ENCODE measurements around the gene GPR55. TPM values are rescaled to one million over a fixed set of nuclear protein-coding genes. Genes with fewer than 3 reads are reported as not detected.

The GPR55 gene
- total RNA-seq, 1 donor: not detected

GRCh38 chr2:230956827-230957755, 32.0 kb upstream of the GPR55 start:
- TF ChIP-seq CTCF (IDR thresholded peaks at IDR 0.05; ENCODE audit: insufficient read depth, low read depth, low read length): no peak
- DNase-seq (ENCODE audit: low read depth): peak; percentile 45
- H3K4me3 ChIP-seq (ENCODE audit: low read depth, low read length): peak overlapping the region; percentile 39

- DNase-seq (ENCODE audit: low read depth): no peak
- no peak for TF ChIP-seq CTCF (IDR thresholded peaks at IDR 0.05; ENCODE audit: insufficient read depth, low read depth, low read length)
- no peak overlapping the region for H3K4me3 ChIP-seq (ENCODE audit: low read depth, low read length)
Observed at GRCh38 chr2:230955163-230955737, 30.2 kb upstream of the GPR55 start.

- TF ChIP-seq CTCF (IDR thresholded peaks at IDR 0.05; ENCODE audit: insufficient read depth, low read depth, low read length): no peak
Observed at GRCh38 chr2:230954746-230955145, 29.7 kb upstream of the GPR55 start.

GRCh38 chr2:230953845-230954244, 28.8 kb upstream of the GPR55 start:
- H3K4me3 ChIP-seq (ENCODE audit: low read depth, low read length): no peak overlapping the region
- no peak for TF ChIP-seq CTCF (IDR thresholded peaks at IDR 0.05; ENCODE audit: insufficient read depth, low read depth, low read length)
- no peak for DNase-seq (ENCODE audit: low read depth)

More at GRCh38 chr2:230954746-230955145, 29.7 kb upstream of the GPR55 start:
- no peak overlapping the region for H3K4me3 ChIP-seq (ENCODE audit: low read depth, low read length)
- no peak for DNase-seq (ENCODE audit: low read depth)

- TF ChIP-seq CTCF (IDR thresholded peaks at IDR 0.05; ENCODE audit: insufficient read depth, low read depth, low read length): no peak
Observed at GRCh38 chr2:230952226-230952956, 27.3 kb upstream of the GPR55 start.

GRCh38 chr2:230951396-230951795, 26.4 kb upstream of the GPR55 start:
- TF ChIP-seq CTCF (IDR thresholded peaks at IDR 0.05; ENCODE audit: insufficient read depth, low read depth, low read length): no peak
- DNase-seq (ENCODE audit: low read depth): no peak
- H3K4me3 ChIP-seq (ENCODE audit: low read depth, low read length): no peak overlapping the region

More at GRCh38 chr2:230952226-230952956, 27.3 kb upstream of the GPR55 start:
- H3K4me3 ChIP-seq (ENCODE audit: low read depth, low read length): no peak overlapping the region
- no peak for DNase-seq (ENCODE audit: low read depth)
